Uterus (tissue), 4 donors: Measurements from ENCODE around the gene HOXA10. TPM values are rescaled to one million over a fixed set of nuclear protein-coding genes. Genes with fewer than 3 reads are reported as not detected.

ENCODE experiments used
- DNase-seq, 2 donors: peaks; one replicate each; pipeline ENCODE4 v3.0.0-alpha.2; 2019 to 2020
- H3K27ac ChIP-seq, 2 donors: fragments of 200-600 bp; sonication (generic); 1 replicate in 1 of 2; 2 replicates in 1 of 2; pipeline ENCODE4 v1.5.1; 2016 to 2018
- H3K27me3 ChIP-seq, 2 donors: fragments of 200-600 bp; sonication (generic); one replicate each; pipeline ENCODE4 v1.5.1; 2018 to 2019; ENCODE audit warnings: control low read depth in 1 of 2
- H3K36me3 ChIP-seq, 2 donors: fragments of 200-600 bp; sonication (generic); one replicate each; pipeline ENCODE4 v1.5.1; 2019; ENCODE audit warnings: control low read depth in 1 of 2
- H3K4me1 ChIP-seq, 2 donors: fragments of 200-600 bp; sonication (generic); one replicate each; pipeline ENCODE4 v1.5.1; 2018 to 2019; ENCODE audit warnings: control low read depth in 1 of 2
- H3K4me3 ChIP-seq, 2 donors: fragments of 200-600 bp; sonication (generic); 1 replicate in 1 of 2; 2 replicates in 1 of 2; pipeline ENCODE4 v1.5.1; 2018 to 2019; ENCODE audit warnings: mild to moderate bottlenecking in 1 of 2
- H3K9me3 ChIP-seq, 2 donors: fragments of 200-600 bp; sonication (generic); one replicate each; pipeline ENCODE4 v1.5.1; 2019; ENCODE audit warnings: control low read depth in 1 of 2
- POLR2A ChIP-seq, 2 donors: fragments of 450-650 bp; IDR thresholded peaks; one replicate each; pipeline ENCODE4 v1.6.1; 2016; ENCODE audit warnings: antibody characterized with exemption in 2 of 2, mild to moderate bottlenecking in 1 of 2, moderate library complexity in 1 of 2
- intact Hi-C: fragments of 100-400 bp; cut with DNase I; formaldehyde crosslinking; loops from one replicate; pipeline ENCODE4 v1.15.1; 2023; ENCODE audit warnings: low total_unique reads
- total RNA-seq, 4 donors: library from RNA; depleted of rRNA in 3 of 4; stranded (reverse); fragments of >200 nt in 3 of 4; gene quantifications; one replicate each; pipeline versions ENCODE4 v1.1.0 to v1.2.4, GENCODE V29; 2014 to 2023
- TF ChIP-seq, protein P1 (sequence below), 4 experiments: fragments of 200-600 bp in 2 of 4; fragments of 450-650 bp in 2 of 4; sonication (generic) in 2 of 4; IDR thresholded peaks; one replicate each; pipeline ENCODE4 v1.5.1; 2016 to 2019; ENCODE audit warnings: antibody characterized with exemption in 4 of 4, mild to moderate bottlenecking in 2 of 4, moderate library complexity in 1 of 4
- donor health status: DM: yes; HTN: yes; CAD: no.

HOXA10 gene
- total RNA-seq, 4 donors from 2014 or later: 50.0 to 114 (median 69.0) TPM

- Histone ChIP-seq H3K27ac (peak overlapping the region; percentile 93 to 95), H3K4me1 (peaks cover 0 to 4% of the 10 kb centered on the region in 2 donors), H3K9me3 (no peaks in the 10 kb centered on the region), H3K4me3 (peak overlapping the region; percentile 59 to 79), H3K36me3 (no peaks in the 10 kb centered on the region), H3K27me3 (no peaks in the 10 kb centered on the region)
- intact Hi-C loops: no loop called here
- peak; percentile 31 to 45 for DNase-seq
- TF ChIP-seq, protein P1, sequence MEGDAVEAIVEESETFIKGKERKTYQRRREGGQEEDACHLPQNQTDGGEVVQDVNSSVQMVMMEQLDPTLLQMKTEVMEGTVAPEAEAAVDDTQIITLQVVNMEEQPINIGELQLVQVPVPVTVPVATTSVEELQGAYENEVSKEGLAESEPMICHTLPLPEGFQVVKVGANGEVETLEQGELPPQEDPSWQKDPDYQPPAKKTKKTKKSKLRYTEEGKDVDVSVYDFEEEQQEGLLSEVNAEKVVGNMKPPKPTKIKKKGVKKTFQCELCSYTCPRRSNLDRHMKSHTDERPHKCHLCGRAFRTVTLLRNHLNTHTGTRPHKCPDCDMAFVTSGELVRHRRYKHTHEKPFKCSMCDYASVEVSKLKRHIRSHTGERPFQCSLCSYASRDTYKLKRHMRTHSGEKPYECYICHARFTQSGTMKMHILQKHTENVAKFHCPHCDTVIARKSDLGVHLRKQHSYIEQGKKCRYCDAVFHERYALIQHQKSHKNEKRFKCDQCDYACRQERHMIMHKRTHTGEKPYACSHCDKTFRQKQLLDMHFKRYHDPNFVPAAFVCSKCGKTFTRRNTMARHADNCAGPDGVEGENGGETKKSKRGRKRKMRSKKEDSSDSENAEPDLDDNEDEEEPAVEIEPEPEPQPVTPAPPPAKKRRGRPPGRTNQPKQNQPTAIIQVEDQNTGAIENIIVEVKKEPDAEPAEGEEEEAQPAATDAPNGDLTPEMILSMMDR (IDR thresholded peaks at IDR 0.05): no peak
- TF ChIP-seq POLR2A (IDR thresholded peaks at IDR 0.05): no peak
Observed at GRCh38 chr7:27154901-27155815, 19.0 kb downstream of the HOXA10 start.

DNA sequence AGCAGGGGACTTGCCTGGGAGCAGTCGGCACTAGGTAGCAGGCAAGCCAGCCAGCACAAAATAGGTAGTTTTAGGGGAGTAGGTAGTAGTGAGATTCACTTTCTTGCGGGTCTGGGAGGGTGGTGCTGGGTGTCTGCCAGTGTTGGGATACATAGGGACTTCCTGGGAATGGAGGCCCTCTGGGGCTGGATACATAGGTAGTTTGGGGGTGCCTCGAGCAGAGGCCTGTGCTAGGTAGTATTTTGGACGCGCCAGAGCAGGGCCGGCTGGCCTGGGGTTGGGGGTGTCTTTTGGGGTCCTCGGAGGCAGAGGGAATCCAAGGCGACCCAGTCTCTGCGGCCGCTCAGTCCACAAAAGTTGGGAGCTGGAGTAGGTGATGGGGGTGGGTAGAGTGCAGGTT, 19.8 kb downstream of the HOXA10 start:
- Histone ChIP-seq H3K36me3 (no peaks in the 10 kb centered on the region), H3K9me3 (no peaks in the 10 kb centered on the region), H3K4me1 (peaks cover 0 to 4% of the 10 kb centered on the region in 2 donors), H3K4me3 (no peak overlapping the region), H3K27me3 (no peaks in the 10 kb centered on the region), H3K27ac (peak overlapping the region in 1 of 2 donors; percentile 96)
- TF ChIP-seq, protein P1 (IDR thresholded peaks at IDR 0.05): no peak
- no peak for TF ChIP-seq POLR2A (IDR thresholded peaks at IDR 0.05)
- DNase-seq: peak in 1 of 2 donors; percentile 23
- intact Hi-C loops: no loop called here

DNA sequence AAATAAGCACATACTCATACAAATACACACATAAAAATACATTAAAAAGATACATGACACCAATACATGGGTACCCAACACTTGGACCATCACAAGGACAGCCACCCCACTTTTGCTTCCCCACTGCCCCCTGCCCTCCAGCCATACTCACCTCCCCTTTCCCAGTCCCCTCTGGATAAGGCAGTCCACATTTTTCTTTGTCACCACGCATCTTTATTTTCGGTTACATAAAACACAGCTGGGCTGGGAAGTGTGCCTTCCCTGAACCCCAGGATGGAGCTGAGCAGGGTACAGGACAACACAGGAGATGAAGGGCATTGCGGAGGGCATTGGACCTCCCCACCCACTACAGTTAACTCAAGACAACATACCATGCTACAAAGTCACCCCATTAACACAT, 20.6 kb downstream of the HOXA10 start:
- TF ChIP-seq, protein P1 (IDR thresholded peaks at IDR 0.05): no peak
- no peak for TF ChIP-seq POLR2A (IDR thresholded peaks at IDR 0.05)
- H3K36me3 ChIP-seq: no peaks in the 10 kb centered on the region
- peaks cover 0 to 4% of the 10 kb centered on the region in 2 donors for H3K4me1 ChIP-seq
- H3K27me3 ChIP-seq: no peaks in the 10 kb centered on the region
- H3K9me3 ChIP-seq: no peaks in the 10 kb centered on the region
- peak in 1 of 2 donors; percentile 11 for DNase-seq
- intact Hi-C loops: no loop called here
- no peak overlapping the region for H3K4me3 ChIP-seq
- H3K27ac ChIP-seq: peak overlapping the region; percentile 96

DNA sequence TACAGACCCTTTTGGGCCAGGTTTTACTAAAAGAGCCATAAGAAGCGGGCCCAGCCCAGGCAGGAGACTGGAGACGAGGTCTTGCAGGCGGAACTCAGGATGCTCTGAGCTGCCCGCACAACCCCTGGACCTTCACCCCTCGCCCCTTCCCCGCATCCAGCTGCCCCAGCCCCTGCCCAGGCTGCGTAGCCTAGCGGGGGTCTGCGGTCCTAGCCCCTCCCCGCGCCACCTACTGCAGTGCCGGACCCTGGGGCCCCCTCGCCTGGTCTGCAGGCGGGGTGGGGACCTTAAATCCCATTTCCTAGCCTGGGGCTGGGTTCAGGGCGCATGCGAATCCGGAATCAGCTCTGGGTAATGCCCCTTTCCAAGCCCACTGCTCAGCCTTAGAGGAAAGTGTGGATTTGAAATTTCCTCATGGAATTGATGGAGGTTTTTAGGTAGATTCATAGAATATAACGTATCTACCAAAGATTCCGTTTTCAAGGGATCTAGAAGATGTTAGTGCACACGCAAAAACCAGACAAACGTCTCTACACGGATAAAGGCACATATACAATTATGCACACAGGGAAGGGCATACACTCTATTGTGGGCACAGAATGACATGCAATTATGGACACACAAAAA, 21.2 kb downstream of the HOXA10 start:
- Histone ChIP-seq H3K9me3 (no peaks in the 10 kb centered on the region), H3K4me1 (peaks cover 0 to 4% of the 10 kb centered on the region in 2 donors), H3K27me3 (no peaks in the 10 kb centered on the region), H3K27ac (peak overlapping the region; percentile 96), H3K36me3 (no peaks in the 10 kb centered on the region), H3K4me3 (peak overlapping the region; percentile 59 to 67)
- DNase-seq: no peak
- intact Hi-C loops: no loop called here
- TF ChIP-seq POLR2A (IDR thresholded peaks at IDR 0.05): no peak
- TF ChIP-seq, protein P1 (IDR thresholded peaks at IDR 0.05): no peak
